Measurements from ENCODE around the gene TEX38. TPM values are rescaled to one million over a fixed set of nuclear protein-coding genes. Genes with fewer than 3 reads are reported as not detected.

TEX38 gene
- 0.13 TPM in 1 of 5 replicates, not detected in the others for total RNA-seq (2022; extraction: Qiagen RNA extraction; ENCODE audit: low read depth)

DNA sequence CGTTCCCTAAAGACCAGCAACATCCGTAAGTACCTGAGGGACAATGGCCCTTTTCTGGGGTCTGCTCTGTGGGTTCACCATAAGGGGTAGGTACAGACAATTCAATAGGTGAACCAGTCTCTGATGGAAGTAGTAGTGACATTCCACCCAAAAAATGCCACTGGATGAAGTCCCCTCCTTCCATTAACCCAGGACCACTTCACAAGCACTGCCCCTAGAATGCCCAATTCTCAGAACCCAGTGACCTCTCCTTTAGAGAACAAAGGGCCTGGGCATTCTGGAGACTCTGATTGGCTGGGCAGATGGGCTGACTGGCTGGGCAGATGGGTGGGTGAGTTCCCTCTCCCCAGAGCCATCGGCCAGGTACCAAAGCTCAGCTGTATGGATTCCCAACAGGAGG lies at the start of gene TEX38:
TSS of gene TEX38 (plus strand) at position 301 of the 400 bp plus-strand sequence. CDS start at position 382, 81 bp downstream.

DNA sequence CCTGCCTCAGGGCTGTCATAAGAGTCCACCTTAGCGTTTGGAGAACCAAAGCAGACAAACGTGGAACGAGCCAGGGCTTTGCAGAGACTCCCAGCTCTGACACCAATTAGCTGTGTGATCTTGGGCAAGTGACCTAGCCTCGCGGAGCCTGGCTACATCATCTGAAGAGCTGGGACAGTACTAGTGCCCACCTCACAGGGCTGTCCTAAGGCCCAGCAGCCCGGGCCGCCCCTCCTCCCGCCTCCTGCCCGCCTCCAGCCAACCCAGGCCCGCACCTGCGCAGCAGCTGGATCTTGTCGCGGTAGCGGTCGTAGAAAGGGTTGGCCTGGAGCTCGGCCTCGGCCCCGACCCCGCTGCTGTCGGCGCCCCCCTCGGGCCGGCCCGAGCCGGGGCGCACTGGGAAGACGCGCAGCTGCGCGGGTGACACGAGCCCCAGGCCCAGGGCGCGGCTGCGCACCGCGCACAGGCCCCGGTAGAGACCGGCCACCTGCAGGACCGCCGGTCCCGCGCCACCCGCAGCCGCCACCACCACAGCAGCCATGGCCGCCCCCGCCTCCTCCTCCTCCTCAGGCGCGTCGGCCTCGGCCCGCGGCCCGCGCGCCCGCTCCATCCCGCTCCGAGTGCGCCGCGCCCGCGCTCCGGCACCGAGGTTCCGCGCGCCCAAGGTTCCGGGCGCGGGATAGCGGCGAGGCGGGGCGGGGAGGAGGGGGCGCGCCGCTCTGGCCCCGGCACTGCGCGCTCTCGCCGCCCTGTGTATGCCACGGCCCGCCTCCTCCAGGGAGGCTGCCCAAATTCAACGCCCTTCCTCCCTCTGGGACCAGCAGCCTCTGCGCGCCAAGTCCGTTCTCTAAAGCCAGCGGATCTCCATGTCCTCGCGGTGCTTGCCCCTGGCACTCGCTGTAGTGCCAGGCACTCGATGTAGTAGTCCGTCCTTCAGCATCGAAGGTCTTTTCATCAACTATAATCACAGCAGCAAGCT lies 3.6 kb upstream of the TEX38 start, which contains the start of gene ATPAF1:
TSS of gene ATPAF1 (minus strand) at position 583 of the 979 bp plus-strand sequence. CDS start at position 541, 42 bp downstream.

DNA sequence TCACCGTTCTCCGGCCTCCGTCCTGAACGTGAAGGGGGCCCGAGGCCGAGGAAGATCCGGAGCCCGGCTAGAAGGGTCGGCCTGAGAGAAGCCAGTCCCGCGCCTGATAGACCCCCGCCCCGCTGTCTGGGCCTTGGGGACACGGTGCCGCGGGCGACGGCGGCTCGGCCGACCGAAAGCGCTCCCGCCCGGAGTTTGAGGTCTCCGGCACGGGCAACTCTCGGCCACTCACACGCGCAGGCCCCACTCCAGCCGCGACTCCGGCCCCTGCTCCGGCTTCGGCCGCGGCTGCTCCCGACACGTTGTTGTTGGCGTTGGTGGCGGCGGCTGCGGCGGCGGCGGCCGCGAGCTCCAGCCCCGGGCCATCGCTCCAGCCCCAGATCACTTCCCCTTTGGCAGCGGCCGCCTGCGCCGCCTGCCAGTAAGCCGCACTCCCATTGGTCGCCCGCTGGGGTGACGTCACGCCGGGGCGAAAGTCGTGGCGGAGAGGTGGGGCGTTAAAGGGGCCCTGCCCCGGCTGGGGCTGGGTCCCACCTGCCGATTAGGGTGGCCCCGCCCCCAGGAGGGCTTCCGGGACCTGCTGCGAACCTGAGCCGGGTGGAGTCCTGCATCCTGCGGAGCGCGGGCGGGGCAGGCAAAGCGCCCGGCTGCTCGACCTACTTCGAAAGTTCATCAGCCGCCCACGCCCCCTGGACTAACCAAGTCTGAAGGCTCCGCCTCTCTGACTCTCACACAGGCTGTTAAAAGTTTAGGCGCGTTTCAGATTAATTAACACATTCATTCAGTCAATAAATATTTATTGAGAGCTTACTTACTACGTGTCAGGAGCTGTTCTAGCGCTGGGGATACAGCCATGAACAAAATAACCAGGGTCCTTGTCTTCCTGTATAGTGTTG lies 47.3 kb downstream of the TEX38 start, which contains the start of gene EFCAB14:
TSS of gene EFCAB14 (minus strand) at position 388 of the 896 bp plus-strand sequence. CDS start 1,027 bp downstream, outside the sequence.

Other genes with a start within 250 kb of the TEX38 start
- 0.71 to 1.2 TPM (median 1.0 TPM) in 5 replicates for gene DMBX1, start 182.0 kb upstream of the TEX38 start, total RNA-seq (2022; extraction: Qiagen RNA extraction; ENCODE audit: low read depth)
- not detected in 5 replicates for gene KNCN, start 120.2 kb upstream of the TEX38 start, total RNA-seq (2022; extraction: Qiagen RNA extraction; ENCODE audit: low read depth)
- 16.1 to 20.4 TPM (median 17.6 TPM) in 5 replicates for gene MKNK1, start 67.6 kb upstream of the TEX38 start, total RNA-seq (2022; extraction: Qiagen RNA extraction; ENCODE audit: low read depth)
- gene MOB3C, start 55.0 kb upstream of the TEX38 start, total RNA-seq (2022; extraction: Qiagen RNA extraction; ENCODE audit: low read depth): 3.4 to 4.8 TPM (median 4.2 TPM) in 5 replicates
- gene ATPAF1, start 3.5 kb upstream of the TEX38 start, total RNA-seq (2022; extraction: Qiagen RNA extraction; ENCODE audit: low read depth): 31.9 to 34.0 TPM (median 33.4 TPM) in 5 replicates
- gene EFCAB14, start 47.3 kb downstream of the TEX38 start, total RNA-seq (2022; extraction: Qiagen RNA extraction; ENCODE audit: low read depth): 20.4 to 30.0 TPM (median 27.4 TPM) in 5 replicates
- gene CYP4B1, start 127.2 kb downstream of the TEX38 start, total RNA-seq (2022; extraction: Qiagen RNA extraction; ENCODE audit: low read depth): not detected in 5 replicates